H9 (cell line): Measurements from ENCODE around the gene CLOCK. TPM values are rescaled to one million over a fixed set of nuclear protein-coding genes. Genes with fewer than 3 reads are reported as not detected.

Experiments used
- DNase-seq: peaks from one replicate; pipeline ENCODE4 v3.0.0-alpha.2; 2017
- H2AFZ ChIP-seq: one replicate; pipeline ENCODE4 v1.6.1; 2013; ENCODE audit warnings: mild to moderate bottlenecking, low read length, control low read depth, moderate library complexity
- H2AK5ac ChIP-seq: 2 replicates; pipeline ENCODE4 v1.6.1; 2013; ENCODE audit warnings: low read length, control low read depth, mixed read lengths; ENCODE audit not compliant: insufficient read length
- H2BK120ac ChIP-seq: one replicate; pipeline ENCODE4 v1.6.1; 2013; ENCODE audit warnings: low read depth, mild to moderate bottlenecking, low read length, control low read depth, inconsistent platforms; ENCODE audit not compliant: poor library complexity, severe bottlenecking
- H2BK12ac ChIP-seq: 2 replicates; pipeline ENCODE4 v1.6.1; 2013; ENCODE audit warnings: low read length, control low read depth, mixed read lengths, low read depth; ENCODE audit not compliant: insufficient read length
- H2BK15ac ChIP-seq: 2 replicates; pipeline ENCODE4 v1.6.1; 2013; ENCODE audit warnings: low read depth, low read length, control low read depth
- H2BK20ac ChIP-seq: one replicate; pipeline ENCODE4 v1.6.1; 2013; ENCODE audit warnings: low read depth, mild to moderate bottlenecking, low read length, control low read depth, inconsistent platforms; ENCODE audit not compliant: poor library complexity, severe bottlenecking
- H2BK5ac ChIP-seq: 2 replicates; pipeline ENCODE4 v1.6.1; 2013; ENCODE audit warnings: low read length, control low read depth, mixed read lengths; ENCODE audit not compliant: insufficient read length
- H3K14ac ChIP-seq: 2 replicates; pipeline ENCODE4 v1.6.1; 2013; ENCODE audit warnings: low read length, control low read depth; ENCODE audit not compliant: insufficient read depth
- H3K18ac ChIP-seq: 2 replicates; pipeline ENCODE4 v1.6.1; 2013; ENCODE audit warnings: low read depth, mild to moderate bottlenecking, mixed read lengths, low read length, control low read depth; ENCODE audit not compliant: insufficient read length
- H3K23ac ChIP-seq: 2 replicates; pipeline ENCODE4 v1.6.1; 2013; ENCODE audit warnings: low read length, control low read depth, mixed read lengths, low read depth; ENCODE audit not compliant: insufficient read length
- H3K23me2 ChIP-seq: 2 replicates; pipeline ENCODE4 v1.6.1; 2013; ENCODE audit warnings: low read depth, mild to moderate bottlenecking, mixed read lengths, low read length, control low read depth; ENCODE audit not compliant: insufficient read length, poor library complexity, severe bottlenecking
- H3K27ac ChIP-seq: 2 replicates; pipeline ENCODE4 v1.5.1; 2013; ENCODE audit warnings: low read length, control low read depth, mixed read lengths, low read depth; ENCODE audit not compliant: insufficient read length
- H3K27me3 ChIP-seq: 2 replicates; pipeline ENCODE4 v1.6.1; 2013; ENCODE audit warnings: low read length, control low read depth, inconsistent platforms; ENCODE audit not compliant: insufficient read depth
- H3K4ac ChIP-seq: 2 replicates; pipeline ENCODE4 v1.6.1; 2013; ENCODE audit warnings: low read depth, mild to moderate bottlenecking, control low read depth, inconsistent platforms, low read length, moderate library complexity
- H3K4me1 ChIP-seq: 2 replicates; pipeline ENCODE4 v1.6.1; 2013; ENCODE audit warnings: low read length, control low read depth, inconsistent platforms; ENCODE audit not compliant: insufficient read depth
- H3K4me2 ChIP-seq: 2 replicates; pipeline ENCODE4 v1.6.1; 2013; ENCODE audit warnings: low read length, control low read depth, mixed read lengths; ENCODE audit not compliant: insufficient read length, insufficient read depth
- H3K56ac ChIP-seq: 2 replicates; pipeline ENCODE4 v1.6.1; 2013; ENCODE audit warnings: low read depth, mild to moderate bottlenecking, mixed read lengths, low read length, control low read depth; ENCODE audit not compliant: insufficient read length
- H3K79me1 ChIP-seq: 2 replicates; pipeline ENCODE4 v1.6.1; 2013; ENCODE audit warnings: low read depth, mild to moderate bottlenecking, moderate library complexity, low read length, control low read depth, inconsistent platforms; ENCODE audit not compliant: insufficient read depth, poor library complexity, severe bottlenecking
- H3K79me2 ChIP-seq: 2 replicates; pipeline ENCODE4 v1.6.1; 2013; ENCODE audit warnings: low read length, control low read depth, inconsistent platforms; ENCODE audit not compliant: insufficient read depth
- H3K9ac ChIP-seq: 2 replicates; pipeline ENCODE4 v1.6.1; 2013; ENCODE audit warnings: low read length, control low read depth, mixed read lengths; ENCODE audit not compliant: insufficient read length; ENCODE audit errors: extremely low read depth
- H3K9me3 ChIP-seq: one replicate; pipeline ENCODE4 v1.6.1; 2013; ENCODE audit warnings: low read depth, low read length, inconsistent platforms; ENCODE audit not compliant: control insufficient read depth
- H3T11ph ChIP-seq: one replicate; pipeline ENCODE4 v1.6.1; 2013; ENCODE audit warnings: mild to moderate bottlenecking, low read length, control low read depth, inconsistent platforms
- H4K20me1 ChIP-seq: one replicate; pipeline ENCODE4 v1.6.1; 2013; ENCODE audit not compliant: control insufficient read depth, insufficient read length, insufficient read depth
- H4K5ac ChIP-seq: 2 replicates; pipeline ENCODE4 v1.6.1; 2013; ENCODE audit warnings: low read depth, mild to moderate bottlenecking, mixed read lengths, low read length, control low read depth; ENCODE audit not compliant: insufficient read length
- H4K8ac ChIP-seq: replicated peaks from 2 replicates; pipeline ENCODE4 v1.6.1; 2013; ENCODE audit warnings: low read length, control low read depth, mixed read lengths, low read depth; ENCODE audit not compliant: insufficient read length
- H4K91ac ChIP-seq: 2 replicates; pipeline ENCODE4 v1.6.1; 2013; ENCODE audit warnings: low read depth, mild to moderate bottlenecking, moderate library complexity, mixed read lengths, low read length, control low read depth; ENCODE audit not compliant: insufficient read length
- H3K27ac Mint-ChIP-seq, 3 experiments: 2 replicates in 2 of 3; 3 replicates in 1 of 3; pipeline ENCODE4 v1.8.0; 2020 to 2021; ENCODE audit warnings: mixed read lengths in 3 of 3, mild to moderate bottlenecking in 1 of 3, moderate library complexity in 1 of 3
- H3K27me3 Mint-ChIP-seq: 2 replicates; pipeline ENCODE4 v1.8.0; 2021; ENCODE audit warnings: low read depth, mild to moderate bottlenecking, moderate library complexity, mixed read lengths
- H3K36me3 Mint-ChIP-seq, 3 experiments: 2 replicates in 2 of 3; 3 replicates in 1 of 3; pipeline ENCODE4 v1.8.0; 2020 to 2021; ENCODE audit warnings: low read depth in 3 of 3, mixed read lengths in 3 of 3; ENCODE audit not compliant: insufficient read depth in 1 of 3
- H3K4me1 Mint-ChIP-seq, 2 experiments: 2 replicates each; pipeline ENCODE4 v1.8.0; 2020; ENCODE audit warnings: mixed read lengths in 2 of 2
- H3K4me3 Mint-ChIP-seq, 2 experiments: 2 replicates in 1 of 2; 3 replicates in 1 of 2; pipeline ENCODE4 v1.8.0; 2020 to 2021; ENCODE audit warnings: mild to moderate bottlenecking in 2 of 2, mixed read lengths in 2 of 2, moderate library complexity in 1 of 2
- H3K9me3 Mint-ChIP-seq, 2 experiments: 2 replicates in 1 of 2; 3 replicates in 1 of 2; pipeline ENCODE4 v1.8.0; 2020; ENCODE audit warnings: mild to moderate bottlenecking in 2 of 2, mixed read lengths in 2 of 2, moderate library complexity in 1 of 2
- WGBS: extraction: QIAGEN DNeasy Blood & Tissue Kit; methylation state at CpG from one replicate; pipeline ENCODE4 v1.1.7; 2013; ENCODE audit warnings: missing lambda C conversion rate, low lambda C conversion rate, mixed read lengths; ENCODE audit not compliant: insufficient read length; ENCODE audit errors: extremely low coverage; 5-methylcytosine and 5-hydroxymethylcytosine counted together
- total RNA-seq: library from RNA; stranded (reverse); gene quantifications from 2 replicates; pipeline ENCODE4 v1.2.1, GENCODE V29; 2021
- TF ChIP-seq, protein P1 (sequence below): fragments of 200-600 bp; sonication (generic); conservative IDR thresholded peaks from 3 replicates; pipeline ENCODE4 v1.8.0; 2021; ENCODE audit warnings: antibody characterized with exemption, mild to moderate bottlenecking

The CLOCK gene
- total RNA-seq, 1 experiment from 2014 or later, result 16.2 TPM

DNA sequence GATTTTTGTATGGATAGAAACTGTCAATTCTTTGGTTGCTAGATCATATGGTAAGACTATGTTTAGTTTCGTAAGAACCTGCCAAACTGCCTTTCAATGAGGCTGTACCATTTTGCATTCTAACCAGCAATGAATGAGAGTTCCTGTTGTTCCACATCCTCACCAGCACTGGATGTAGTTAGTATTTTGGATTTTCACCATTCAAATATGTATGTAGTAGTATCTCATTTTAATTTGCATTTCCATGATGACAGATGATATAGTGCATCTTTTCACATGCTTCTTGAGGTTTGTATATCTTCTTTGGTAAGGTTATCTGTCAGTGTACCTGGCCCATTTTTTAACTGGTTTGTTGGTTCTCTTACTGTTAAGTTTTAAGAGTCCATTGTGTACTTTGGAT is 34.6 kb downstream of the CLOCK start:
- Histone ChIP-seq H3K18ac (no peak overlapping the region), H2AK5ac (no peak overlapping the region), H2BK12ac (no peak overlapping the region), H2BK120ac (no peak overlapping the region), H3K56ac (no peak overlapping the region), H3K27me3 (no peaks in the 10 kb centered on the region), H3K9ac (no peak overlapping the region), H3K14ac (no peak overlapping the region), H4K91ac (no peak overlapping the region), H3K9me3 (no peaks in the 10 kb centered on the region), H3K79me2 (no peaks in the 10 kb centered on the region), H2BK20ac (no peak overlapping the region), H3K4ac (no peak overlapping the region), H3K23ac (no peak overlapping the region), H3K23me2 (no peaks in the 10 kb centered on the region), H3K4me2 (no peak overlapping the region), H3K27ac (no peak overlapping the region), H2BK5ac (no peak overlapping the region), H2AFZ (no peak overlapping the region), H4K8ac (no peak overlapping the region), H3T11ph (no peak overlapping the region), H4K5ac (no peak overlapping the region), H3K79me1 (no peaks in the 10 kb centered on the region), H3K4me1 (peaks cover 2% of the 10 kb centered on the region), H2BK15ac (no peak overlapping the region), H4K20me1 (no peaks in the 10 kb centered on the region)
- Mint-ChIP-seq H3K9me3 (no peaks in the 10 kb centered on the region), H3K4me1 (peaks cover 5 to 6% of the 10 kb centered on the region in 2 experiments), H3K4me3 (no peak overlapping the region), H3K27me3 (no peaks in the 10 kb centered on the region), H3K36me3 (peaks cover 0 to 8% (median 2%) of the 10 kb centered on the region in 3 experiments; a peak in 5 of 7 replicates), H3K27ac (no peak overlapping the region)
- no CpG with 5 or more reads among the region's 1 CpG for WGBS
- DNase-seq, result no peak
- TF ChIP-seq, protein P1, sequence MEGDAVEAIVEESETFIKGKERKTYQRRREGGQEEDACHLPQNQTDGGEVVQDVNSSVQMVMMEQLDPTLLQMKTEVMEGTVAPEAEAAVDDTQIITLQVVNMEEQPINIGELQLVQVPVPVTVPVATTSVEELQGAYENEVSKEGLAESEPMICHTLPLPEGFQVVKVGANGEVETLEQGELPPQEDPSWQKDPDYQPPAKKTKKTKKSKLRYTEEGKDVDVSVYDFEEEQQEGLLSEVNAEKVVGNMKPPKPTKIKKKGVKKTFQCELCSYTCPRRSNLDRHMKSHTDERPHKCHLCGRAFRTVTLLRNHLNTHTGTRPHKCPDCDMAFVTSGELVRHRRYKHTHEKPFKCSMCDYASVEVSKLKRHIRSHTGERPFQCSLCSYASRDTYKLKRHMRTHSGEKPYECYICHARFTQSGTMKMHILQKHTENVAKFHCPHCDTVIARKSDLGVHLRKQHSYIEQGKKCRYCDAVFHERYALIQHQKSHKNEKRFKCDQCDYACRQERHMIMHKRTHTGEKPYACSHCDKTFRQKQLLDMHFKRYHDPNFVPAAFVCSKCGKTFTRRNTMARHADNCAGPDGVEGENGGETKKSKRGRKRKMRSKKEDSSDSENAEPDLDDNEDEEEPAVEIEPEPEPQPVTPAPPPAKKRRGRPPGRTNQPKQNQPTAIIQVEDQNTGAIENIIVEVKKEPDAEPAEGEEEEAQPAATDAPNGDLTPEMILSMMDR, result no peak
